ENCODE results near the gene LRRC15.

LRRC15 gene

GRCh38 chr3:194355379-194355778 lies 14.2 kb downstream of the LRRC15 start:
- no peak for DNase-seq

DNA sequence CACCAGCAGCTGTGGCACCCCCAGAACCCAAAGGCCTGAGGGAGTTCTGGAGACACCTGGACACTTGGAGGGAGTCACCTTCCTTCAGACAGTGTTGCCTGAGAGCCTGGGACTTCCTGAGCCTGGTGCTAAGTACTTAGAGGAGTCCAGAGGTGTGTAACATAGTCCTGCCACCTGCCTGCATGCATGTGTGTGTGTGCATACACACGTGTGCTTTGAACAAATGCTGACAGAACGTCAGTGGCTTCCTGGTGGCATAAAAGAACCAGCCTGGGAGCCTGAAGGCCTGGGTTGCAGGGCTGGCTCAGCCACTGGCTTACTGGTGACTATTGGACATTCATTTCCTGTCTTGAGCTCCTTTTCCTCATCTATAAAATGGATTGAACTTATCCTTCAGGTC lies 15.2 kb downstream of the LRRC15 start:
- DNase-seq = no peak

- no peak for DNase-seq
These were observed 16.8 kb downstream of the LRRC15 start for GRCh38 chr3:194352667-194353246.

- no peak for DNase-seq
These were observed 17.5 kb downstream of the LRRC15 start for GRCh38 chr3:194351952-194352536.

GRCh38 chr3:194351080-194351672 lies 18.4 kb downstream of the LRRC15 start, which contains the start of gene CPN2:
CPN2 (minus strand) TSS chr3:194351328; CDS start chr3:194342702, 8,626 bp downstream.
- DNase-seq = no peak

- DNase-seq = no peak
These were observed 18.8 kb downstream of the LRRC15 start for GRCh38 chr3:194350726-194351071.

DNA sequence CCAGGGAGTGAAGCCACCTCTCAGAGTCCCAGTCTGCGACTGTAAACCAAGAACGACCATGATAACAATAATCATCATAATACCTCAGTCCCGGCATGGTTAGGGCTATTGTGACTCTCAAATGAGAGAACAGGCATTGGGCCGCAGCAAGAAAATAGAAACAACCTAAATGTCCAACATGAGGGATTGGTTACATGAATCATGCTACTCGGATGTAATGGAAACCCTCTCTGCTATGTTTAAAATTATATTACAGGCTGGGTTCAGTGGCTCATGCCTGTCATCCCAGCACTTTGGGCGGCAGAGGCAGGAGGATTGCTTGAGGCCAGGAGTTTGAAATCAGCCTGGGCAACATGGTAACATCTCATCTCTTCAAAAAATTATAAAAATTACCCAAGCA lies 21.2 kb downstream of the LRRC15 start:
- no peak for DNase-seq

GRCh38 chr3:194346621-194347020 lies 22.9 kb downstream of the LRRC15 start:
- DNase-seq = no peak

DNA sequence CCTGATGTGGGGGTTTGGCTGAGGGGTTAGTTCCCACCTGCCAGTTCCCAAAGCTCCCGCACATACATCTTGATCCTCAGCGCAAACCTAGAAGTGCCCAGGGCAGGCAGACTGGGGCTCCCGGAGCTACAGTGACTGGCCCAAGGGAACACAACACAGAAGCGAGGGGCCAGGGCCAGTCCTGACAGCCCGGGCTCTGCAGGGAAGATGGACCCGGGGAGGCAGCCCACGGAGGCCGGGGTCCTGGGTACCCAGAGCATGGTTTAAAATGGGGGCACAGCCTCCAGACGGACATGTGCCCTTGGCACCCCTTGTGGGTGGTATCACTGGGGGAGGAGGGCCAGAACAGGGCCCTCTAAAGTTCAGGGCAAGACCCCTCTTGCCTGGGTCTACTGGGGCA lies 23.5 kb downstream of the LRRC15 start:
- no peak for DNase-seq

DNA sequence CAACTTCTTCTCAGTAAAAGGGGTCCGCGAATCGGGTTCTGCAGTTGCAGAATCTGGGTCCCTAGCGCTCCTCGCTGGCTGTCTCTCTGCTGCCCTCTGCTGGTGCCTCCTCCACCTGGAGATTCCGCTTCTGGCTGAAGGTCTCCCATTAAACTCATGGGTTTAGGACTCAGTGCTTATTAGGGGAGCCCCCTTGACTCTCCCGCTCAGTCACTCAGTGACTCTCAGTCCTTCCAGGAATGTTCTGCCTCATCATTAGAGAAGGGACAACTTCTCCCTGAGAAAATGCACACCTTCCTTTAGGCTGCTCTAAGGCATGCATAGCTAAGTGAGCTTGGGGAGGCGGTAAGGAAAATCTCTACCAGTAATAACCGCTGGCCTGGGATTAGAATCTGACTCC lies 25.5 kb downstream of the LRRC15 start:
- DNase-seq = peak; percentile 33

DNA sequence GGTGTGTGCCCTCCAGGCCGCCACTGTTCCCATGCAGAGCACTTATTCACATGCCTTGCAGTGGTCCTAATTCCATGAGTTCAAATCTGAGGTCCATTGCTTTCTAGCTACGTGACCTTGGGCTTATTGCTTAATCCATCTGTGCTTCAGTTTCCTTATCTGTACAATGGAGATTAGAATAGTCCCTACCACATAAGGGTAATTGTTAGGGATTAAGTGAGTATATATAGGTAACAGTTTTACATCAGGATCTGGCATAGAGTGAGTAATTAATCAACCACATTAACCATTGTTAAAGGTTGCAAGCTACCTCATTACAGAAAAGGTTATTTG lies 26.0 kb downstream of the LRRC15 start:
- no peak for DNase-seq

- no peak for DNase-seq
These were observed 26.5 kb downstream of the LRRC15 start for GRCh38 chr3:194342861-194343560.

DNA sequence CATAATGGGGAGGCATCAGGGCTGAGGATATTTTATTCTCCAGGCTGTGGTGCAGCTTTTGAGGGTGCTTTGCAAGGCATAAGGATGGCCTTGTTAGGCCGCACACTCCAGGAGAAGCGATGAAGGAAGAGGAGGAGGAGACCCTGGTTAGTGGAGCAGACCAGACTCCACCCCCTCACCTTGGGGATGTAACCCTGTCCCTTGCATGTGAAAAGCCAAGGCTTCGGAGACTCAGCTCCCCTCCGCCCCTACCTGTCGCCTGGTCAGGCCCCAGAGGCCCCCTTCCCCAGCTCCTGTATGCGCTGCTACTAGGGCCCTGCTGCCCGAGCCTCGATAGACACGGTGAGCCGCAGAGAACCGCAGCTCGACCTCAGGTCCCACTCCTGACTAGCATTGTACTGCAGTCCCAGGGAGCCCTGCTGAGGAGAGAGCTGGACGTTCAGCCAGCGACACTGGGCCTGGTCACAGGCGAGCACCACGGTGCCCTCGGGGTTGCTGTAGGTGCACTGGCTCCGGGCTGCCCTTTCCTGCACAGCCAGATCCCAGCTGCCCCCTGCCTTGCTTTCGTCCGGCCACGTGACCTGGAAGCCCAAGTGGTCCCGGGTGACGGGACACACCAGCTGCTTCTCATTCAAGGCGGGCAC lies 28.7 kb downstream of the LRRC15 start:
- DNase-seq = no peak

DNA sequence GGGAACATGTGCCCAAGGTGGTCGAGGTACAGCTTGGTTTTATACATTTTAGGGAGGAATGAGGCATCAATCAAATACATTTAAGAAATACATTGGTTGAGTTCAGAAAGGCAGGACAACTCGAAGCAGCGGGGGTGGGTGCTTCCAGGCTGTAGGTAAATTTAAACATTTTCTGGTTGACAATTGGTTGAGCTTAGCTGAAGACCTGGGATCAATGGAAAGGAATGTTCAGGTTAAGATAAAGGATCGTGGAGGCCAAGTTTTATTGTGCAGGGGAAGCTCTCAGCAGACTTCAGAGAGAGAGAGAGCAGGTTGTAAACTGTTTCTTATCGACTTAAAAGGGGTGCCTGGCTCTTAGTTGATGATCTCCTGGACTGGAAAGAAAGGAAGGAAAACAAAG lies 29.7 kb downstream of the LRRC15 start:
- DNase-seq = no peak

DNA sequence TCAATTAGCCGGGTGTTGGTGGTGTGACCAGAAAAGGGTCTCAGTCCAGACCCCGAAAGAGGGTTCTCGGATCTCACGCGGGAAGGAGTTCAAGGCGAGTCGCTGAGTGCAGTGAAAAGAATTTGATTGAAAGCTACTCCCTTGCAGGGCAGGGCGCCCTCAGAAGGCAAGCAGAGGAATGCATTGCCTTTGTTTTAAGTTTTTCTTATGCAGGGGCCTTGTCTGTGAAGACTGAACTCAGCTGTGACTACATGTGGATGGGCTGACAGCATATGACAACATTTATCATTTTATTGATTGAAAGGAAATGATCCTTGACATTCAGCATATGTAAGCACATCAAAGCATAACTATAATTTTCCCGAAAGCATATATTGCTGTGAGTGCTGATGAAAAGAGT lies 30.2 kb downstream of the LRRC15 start:
- DNase-seq = no peak

GRCh38 chr3:194337965-194338753 lies 31.4 kb downstream of the LRRC15 start:
- DNase-seq = no peak

- DNase-seq = no peak
These were observed 32.8 kb downstream of the LRRC15 start for GRCh38 chr3:194336601-194337355.

GRCh38 chr3:194333981-194334320 lies 35.6 kb downstream of the LRRC15 start:
- DNase-seq = no peak

DNA sequence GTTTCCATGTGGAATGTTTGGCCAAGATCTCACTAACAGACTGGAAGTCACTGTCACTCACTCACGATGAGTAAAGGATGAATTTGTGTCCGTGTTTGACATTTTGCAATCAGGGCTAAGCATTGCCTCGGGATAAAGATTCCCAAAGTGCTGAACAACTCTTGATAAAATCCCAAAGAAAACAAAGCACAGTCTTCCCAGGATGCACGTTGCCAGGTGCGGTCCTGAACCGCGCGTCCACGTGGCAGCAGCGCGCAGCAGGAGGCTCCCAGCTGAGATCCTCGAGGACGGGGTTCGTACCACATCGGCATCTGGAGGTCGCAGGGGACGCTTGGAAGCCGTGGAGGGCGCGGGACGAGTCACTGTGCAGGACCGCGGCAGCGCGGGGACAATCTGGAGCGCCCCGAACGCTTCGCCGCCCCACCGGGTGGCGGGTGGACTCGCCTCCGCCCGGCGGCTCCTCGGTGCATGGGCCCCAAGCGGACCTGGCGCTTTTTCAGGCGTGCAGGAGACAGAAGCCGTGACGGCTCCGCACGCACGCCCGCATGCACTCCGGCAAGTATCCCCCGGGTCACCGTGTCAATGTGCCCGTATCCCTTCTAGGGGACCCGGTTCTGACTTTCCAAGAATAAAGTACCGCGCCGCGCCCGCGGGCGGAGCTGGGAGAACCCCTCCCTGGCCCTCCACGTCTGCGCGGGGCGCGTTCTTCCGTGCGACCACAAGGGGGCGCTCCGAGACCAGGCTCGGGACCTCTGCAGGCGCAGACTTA lies 36.1 kb downstream of the LRRC15 start:
- DNase-seq = peak; percentile 72

GRCh38 chr3:194332858-194333211 lies 36.7 kb downstream of the LRRC15 start:
- no peak for DNase-seq

GRCh38 chr3:194330579-194330978 lies 39.0 kb downstream of the LRRC15 start:
- no peak for DNase-seq

DNA sequence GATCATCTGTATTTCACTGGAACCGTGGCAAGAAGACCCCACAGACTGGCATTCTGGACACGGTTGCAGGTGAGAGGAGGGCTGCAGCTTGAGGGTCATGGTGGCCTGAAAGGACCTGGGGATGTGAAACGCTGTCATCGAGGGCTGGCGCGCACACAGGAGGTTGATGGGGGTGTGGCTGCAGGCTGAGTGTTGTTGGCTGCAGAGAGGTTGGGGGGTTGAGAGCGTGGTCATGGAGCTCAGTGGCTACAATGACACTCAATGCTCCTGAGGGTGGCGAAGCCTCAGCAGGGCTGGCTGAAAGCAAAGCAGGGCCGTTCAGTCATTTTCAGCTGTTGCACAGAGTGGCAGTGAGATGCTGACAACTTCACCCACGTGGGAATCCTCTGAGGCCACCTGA lies 39.4 kb downstream of the LRRC15 start:
- no peak for DNase-seq

Measured in HCEC 1CT (cell line).